Upper lobe of left lung (tissue), 6 donors: ENCODE data around the gene OR51L1. TPM values are rescaled to one million over a fixed set of nuclear protein-coding genes. Genes with fewer than 3 reads are reported as not detected.

Experiments
- ATAC-seq, 2 donors: fragments of 200-7000 bp; cut with Tn5 transposase; one replicate each; pipeline ENCODE4 v1.9.1; 2022; ENCODE audit warnings: mild to moderate bottlenecking in 2 of 2, moderate library complexity in 2 of 2; ENCODE audit not compliant: low FRiP score in 2 of 2
- DNase-seq, 2 donors: peaks; one replicate each; pipeline ENCODE4 v3.0.0-alpha.2; 2019 to 2020
- H3K27ac ChIP-seq, 4 donors: fragments of 200-600 bp; sonication (generic); one replicate each; pipeline ENCODE4 v1.5.1; 2016 to 2019
- H3K27me3 ChIP-seq, 4 donors: fragments of 200-600 bp; sonication (generic); one replicate each; pipeline ENCODE4 v1.5.1; 2017 to 2019
- H3K36me3 ChIP-seq, 4 donors: fragments of 200-600 bp; sonication (generic); one replicate each; pipeline ENCODE4 v1.5.1; 2016 to 2019
- H3K4me1 ChIP-seq, 4 donors: fragments of 200-600 bp; sonication (generic); one replicate each; pipeline ENCODE4 v1.5.1; 2018 to 2019
- H3K4me3 ChIP-seq, 4 donors: fragments of 200-600 bp; sonication (generic); one replicate each; pipeline ENCODE4 v1.5.1; 2017 to 2019; ENCODE audit warnings: mild to moderate bottlenecking in 2 of 4, moderate library complexity in 1 of 4
- H3K9me3 ChIP-seq, 4 donors: fragments of 200-600 bp; sonication (generic); one replicate each; pipeline ENCODE4 v1.5.1; 2018 to 2019
- CTCF ChIP-seq, 6 experiments: fragments of 450-650 bp in 4 of 6; fragments of 200-600 bp in 2 of 6; sonication (generic) in 2 of 6; IDR thresholded peaks; one replicate each; pipeline ENCODE4 v1.5.1; 2016 to 2019; ENCODE audit warnings: antibody characterized with exemption in 6 of 6
- EP300 ChIP-seq, 4 donors: sonication (generic); formaldehyde crosslinking; IDR thresholded peaks; one replicate each; pipeline ENCODE4 v1.5.1; 2017; ENCODE audit warnings: antibody characterized with exemption in 4 of 4, control low read depth in 2 of 4
- POLR2A ChIP-seq, 4 donors: fragments of 450-650 bp; IDR thresholded peaks; one replicate each; pipeline ENCODE4 v1.5.1; 2016 to 2017; ENCODE audit warnings: antibody characterized with exemption in 4 of 4, mild to moderate bottlenecking in 2 of 4
- POLR2AphosphoS5 ChIP-seq, 2 donors: sonication (generic); formaldehyde crosslinking; IDR thresholded peaks; one replicate each; pipeline ENCODE4 v1.5.1; 2017; ENCODE audit warnings: antibody characterized with exemption in 2 of 2
- WGBS, 2 donors: methylation state at CpG; one replicate each; pipeline ENCODE4 v1.1.5; 2017 to 2018; 5-methylcytosine and 5-hydroxymethylcytosine counted together
- total RNA-seq, 6 donors: library from RNA; depleted of rRNA in 4 of 6; stranded (reverse); fragments of >200 nt in 4 of 6; gene quantifications; one replicate each; pipeline versions ENCODE4 v1.1.0 to v1.2.1, GENCODE V29; 2016 to 2021
- donor health status: DM: no; HTN: no; CAD: no; lungs with moderate emphysema.
- donor health status: DM: no; HTN: yes; CAD: no; lungs with severe emphysema.

OR51L1 gene
- total RNA-seq, 6 donors from 2014 or later, result not detected

- Histone ChIP-seq H3K4me1 (no peaks in the 10 kb centered on the region), H3K27me3 (no peaks in the 10 kb centered on the region), H3K4me3 (no peak overlapping the region), H3K27ac (no peak overlapping the region), H3K9me3 (no peaks in the 10 kb centered on the region), H3K36me3 (no peaks in the 10 kb centered on the region)
- TF ChIP-seq CTCF (IDR thresholded peaks at IDR 0.05) (no peak), POLR2AphosphoS5 (IDR thresholded peaks at IDR 0.05) (no peak), EP300 (IDR thresholded peaks at IDR 0.05) (no peak), POLR2A (IDR thresholded peaks at IDR 0.05) (no peak)
- ATAC-seq, result no peak
- WGBS, 2 donors, result 66 to 94% methylated on average over 3 of the region's 3 CpGs
- no peak for DNase-seq
These were observed 47.4 kb downstream of the OR51L1 start for GRCh38 chr11:5042091-5042490.

GRCh38 chr11:5043380-5043779 lies 48.7 kb downstream of the OR51L1 start:
- H3K27ac ChIP-seq, result no peak overlapping the region
- H3K36me3 ChIP-seq, result no peaks in the 10 kb centered on the region
- no peaks in the 10 kb centered on the region for H3K9me3 ChIP-seq
- TF ChIP-seq CTCF (IDR thresholded peaks at IDR 0.05), result no peak
- no peak for TF ChIP-seq POLR2AphosphoS5 (IDR thresholded peaks at IDR 0.05)
- no peak for TF ChIP-seq EP300 (IDR thresholded peaks at IDR 0.05)
- no peak for TF ChIP-seq POLR2A (IDR thresholded peaks at IDR 0.05)
- no peaks in the 10 kb centered on the region for H3K4me1 ChIP-seq
- WGBS, 2 donors, result 65 to 70% methylated on average over 2 of the region's 2 CpGs
- ATAC-seq (no peak), DNase-seq (no peak)
- H3K4me3 ChIP-seq, result no peak overlapping the region
- no peaks in the 10 kb centered on the region for H3K27me3 ChIP-seq

GRCh38 chr11:5046226-5046625 lies 51.6 kb downstream of the OR51L1 start, which contains the start of gene OR52J3:
TSS of gene OR52J3 (plus strand) at chr11:5046526. CDS start at chr11:5046526, 0 bp downstream.
- Histone ChIP-seq H3K36me3 (no peaks in the 10 kb centered on the region), H3K27me3 (no peaks in the 10 kb centered on the region), H3K9me3 (no peaks in the 10 kb centered on the region), H3K27ac (no peak within 1 kb of the TSS), H3K4me1 (no peaks in the 10 kb centered on the region), H3K4me3 (no peak within 1 kb of the TSS)
- no peak for TF ChIP-seq POLR2A (IDR thresholded peaks at IDR 0.05)
- TF ChIP-seq CTCF (IDR thresholded peaks at IDR 0.05), result no peak
- no peak for TF ChIP-seq EP300 (IDR thresholded peaks at IDR 0.05)
- no peak for TF ChIP-seq POLR2AphosphoS5 (IDR thresholded peaks at IDR 0.05)
- no peak for DNase-seq
- WGBS, 2 donors, result 84 to 100% methylated on average over 1 of the region's 1 CpG
- ATAC-seq, result no peak

- Histone ChIP-seq H3K9me3 (no peaks in the 10 kb centered on the region), H3K36me3 (no peaks in the 10 kb centered on the region), H3K4me3 (no peak overlapping the region), H3K4me1 (no peaks in the 10 kb centered on the region), H3K27me3 (no peaks in the 10 kb centered on the region), H3K27ac (no peak overlapping the region)
- TF ChIP-seq EP300 (IDR thresholded peaks at IDR 0.05) (no peak), CTCF (IDR thresholded peaks at IDR 0.05) (no peak), POLR2A (IDR thresholded peaks at IDR 0.05) (no peak), POLR2AphosphoS5 (IDR thresholded peaks at IDR 0.05) (no peak)
- ATAC-seq (no peak), DNase-seq (no peak)
- WGBS, 2 donors, result 77 to 83% methylated on average over 15 of the region's 15 CpGs
These were observed 52.2 kb downstream of the OR51L1 start for GRCh38 chr11:5046754-5047330.

Other genes with a start within 250 kb of the OR51L1 start
- gene OR51F1, start 224.9 kb upstream of the OR51L1 start, total RNA-seq, result not detected
- gene OR52R1, start 190.5 kb upstream of the OR51L1 start, total RNA-seq, result not detected
- not detected for gene OR51F2, start 173.5 kb upstream of the OR51L1 start, total RNA-seq
- not detected for gene OR51S1, start 145.6 kb upstream of the OR51L1 start, total RNA-seq
- gene OR51T1, start 113.0 kb upstream of the OR51L1 start, total RNA-seq, result not detected
- not detected for gene OR51A7, start 91.1 kb upstream of the OR51L1 start, total RNA-seq
- not detected for gene OR51G2, start 75.5 kb upstream of the OR51L1 start, total RNA-seq
- gene OR51G1, start 70.5 kb upstream of the OR51L1 start, total RNA-seq, result not detected
- gene OR51A4, start 47.2 kb upstream of the OR51L1 start, total RNA-seq, result not detected
- gene OR51A2, start 39.1 kb upstream of the OR51L1 start, total RNA-seq, result not detected
- not detected for gene OR52J3, start 51.7 kb downstream of the OR51L1 start, total RNA-seq
- gene OR52E2, start 64.8 kb downstream of the OR51L1 start, total RNA-seq, result not detected
- not detected for gene OR52E1, start 74.7 kb downstream of the OR51L1 start, total RNA-seq
- not detected for gene OR52A5, start 143.5 kb downstream of the OR51L1 start, total RNA-seq
- not detected for gene OR52A1, start 159.9 kb downstream of the OR51L1 start, total RNA-seq
- gene OR51V1, start 205.8 kb downstream of the OR51L1 start, total RNA-seq, result not detected
- 1,000 to 10,000 TPM in 2 of 6 donors, 100 to 1,000 TPM in 2, 10 to 100 TPM in 2; 26.2 to 1,949 (median 399) TPM for gene HBB, start 232.2 kb downstream of the OR51L1 start, total RNA-seq
- 1 to 10 TPM in 1 of 6 donors, not detected in 5; 7.2 TPM for gene HBD, start 239.6 kb downstream of the OR51L1 start, total RNA-seq